ENCODE data around the gene ACE2.

ACE2 gene

DNA sequence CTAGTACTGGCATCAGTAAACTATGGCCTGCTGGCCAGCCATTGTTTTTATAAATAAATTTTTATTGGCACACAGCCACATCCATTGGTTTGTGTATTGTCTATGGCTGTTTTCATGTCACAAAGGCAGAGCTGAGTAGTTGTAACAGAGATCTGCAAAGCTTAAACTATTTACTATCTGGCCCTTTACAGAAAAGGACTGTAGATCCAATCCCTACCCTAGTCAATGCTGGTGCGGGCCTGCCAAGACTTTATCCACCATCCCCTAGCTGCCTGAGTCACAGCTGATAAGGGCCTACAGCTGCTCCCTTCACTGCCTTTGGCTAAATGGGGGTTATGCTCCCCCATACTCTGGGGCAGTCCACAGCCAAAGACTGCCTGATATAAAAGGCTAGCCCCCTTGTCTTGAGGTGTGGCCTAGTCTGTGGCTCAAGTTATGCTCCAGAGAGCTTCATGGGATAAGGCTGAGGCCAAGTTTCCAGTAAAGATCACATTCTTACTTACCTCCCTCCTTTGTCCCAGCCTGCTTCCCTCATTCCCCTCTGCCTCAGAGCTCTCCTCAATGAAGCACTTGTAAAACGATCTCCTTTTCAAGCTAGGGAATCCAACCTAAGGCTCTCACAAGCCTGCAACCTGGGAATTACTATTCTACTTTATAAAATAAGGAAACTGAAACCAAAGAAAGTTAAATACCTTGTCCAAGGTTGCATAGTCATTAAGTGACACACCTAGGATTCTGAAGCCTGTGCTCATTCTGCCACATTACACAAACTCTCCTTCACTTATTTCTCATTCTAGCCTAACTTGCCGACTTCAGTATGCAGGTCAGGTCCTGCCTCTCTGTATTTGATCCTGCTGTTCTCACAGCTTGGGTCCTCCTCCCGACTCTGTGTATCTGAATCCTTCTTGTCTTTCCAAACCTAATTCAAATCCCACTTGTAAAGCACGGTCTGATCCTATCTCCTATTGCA, 20.7 kb downstream of the ACE2 start:
- H3K4me3 ChIP-seq (ENCODE audit: low read depth, low read length), result no peak overlapping the region
- no peak for DNase-seq (ENCODE audit: low read depth)

DNA sequence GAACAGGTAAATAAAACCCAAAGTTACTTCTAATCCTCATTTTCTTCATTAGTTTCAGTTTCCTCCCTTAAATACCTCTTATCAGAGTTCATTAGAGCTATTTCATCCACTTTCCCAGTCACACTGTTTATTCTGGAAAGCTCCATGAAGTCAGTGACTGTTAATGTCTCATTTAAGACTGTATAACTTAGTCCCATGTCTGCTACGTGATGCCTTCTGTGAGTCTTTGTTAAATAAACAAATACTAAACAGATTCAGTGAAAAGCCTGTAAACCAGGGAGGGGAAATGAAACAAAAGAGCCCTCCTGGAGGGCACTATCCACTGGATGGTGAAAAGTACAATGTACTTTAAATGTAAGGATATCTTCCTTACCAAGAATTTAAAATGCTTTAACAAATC, 24.7 kb downstream of the ACE2 start:
- no peak for DNase-seq (ENCODE audit: low read depth)
- no peak overlapping the region for H3K4me3 ChIP-seq (ENCODE audit: low read depth, low read length)

DNA sequence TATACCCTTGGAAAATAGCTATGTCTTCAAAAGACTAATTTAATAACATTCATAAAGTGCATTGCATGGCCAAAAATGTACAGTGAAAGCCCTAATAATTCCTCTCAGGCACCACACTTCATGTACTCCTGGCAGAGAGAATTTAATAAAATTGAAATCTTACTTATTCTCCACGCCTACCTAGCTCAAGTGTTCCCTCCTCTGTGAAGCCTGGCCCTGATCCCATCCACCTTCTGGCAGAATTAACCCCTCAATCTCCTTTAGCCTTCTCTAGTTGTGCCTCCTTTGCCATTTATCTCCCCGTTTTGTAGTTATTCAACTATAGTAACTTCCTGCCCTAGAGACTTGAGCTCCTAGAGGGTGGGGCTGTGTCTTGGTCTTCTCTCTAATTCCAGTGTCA, 26.7 kb downstream of the ACE2 start:
- H3K4me3 ChIP-seq (ENCODE audit: low read depth, low read length), result no peak overlapping the region
- DNase-seq (ENCODE audit: low read depth), result no peak

DNA sequence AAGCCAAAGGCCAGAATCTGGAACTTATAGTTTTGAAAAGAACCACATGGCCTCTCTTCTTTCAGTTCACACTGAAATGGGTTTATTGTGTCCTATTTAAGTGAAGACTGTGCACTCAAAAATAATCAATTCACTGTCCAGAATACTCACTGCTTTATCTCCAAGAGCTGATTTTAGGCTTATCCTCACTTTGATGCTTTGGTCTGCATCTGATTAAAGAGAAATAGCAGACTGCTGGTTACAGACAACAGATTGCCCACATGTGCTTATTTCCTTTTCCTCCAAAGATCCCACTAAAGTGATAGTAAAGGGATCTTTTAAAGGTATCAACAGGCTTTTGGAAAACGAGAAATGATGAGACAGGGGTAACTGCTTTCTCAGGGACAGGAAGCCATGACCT, 30.6 kb downstream of the ACE2 start:
- no peak for DNase-seq (ENCODE audit: low read depth)
- no peak overlapping the region for H3K4me3 ChIP-seq (ENCODE audit: low read depth, low read length)

DNA sequence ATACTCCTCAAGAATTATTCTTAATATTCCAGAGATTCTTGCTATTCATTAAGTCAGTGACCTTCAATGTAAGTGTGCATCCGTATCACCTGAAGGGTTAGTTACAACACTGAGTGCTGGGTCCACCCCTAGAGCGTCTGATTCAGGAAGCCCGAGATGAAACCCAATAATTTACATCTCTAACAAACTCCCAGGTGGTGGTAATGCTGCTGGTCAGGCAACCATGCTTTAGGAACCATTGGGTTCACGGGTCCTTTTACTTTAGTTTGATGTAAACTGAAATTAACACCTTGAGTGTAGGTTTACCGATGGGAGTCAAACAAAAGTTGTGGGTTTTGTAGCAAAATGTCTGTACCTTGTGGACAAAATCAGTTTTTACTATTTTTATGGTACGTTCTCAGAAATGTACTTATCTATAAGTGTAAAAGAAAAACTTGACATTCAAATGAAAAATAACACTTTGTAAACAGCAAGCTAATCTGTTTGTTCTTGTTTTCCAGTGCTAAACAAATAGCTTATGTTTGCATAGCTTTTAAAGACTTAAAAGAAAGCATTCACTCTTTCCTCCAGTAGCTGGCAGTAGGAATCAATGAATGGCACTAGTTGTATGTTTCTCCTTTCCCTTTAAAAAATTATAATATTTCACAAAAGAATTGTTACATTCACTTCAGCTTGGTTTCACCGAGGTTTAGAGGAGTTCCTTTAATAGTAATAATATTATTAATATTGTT, 32.7 kb downstream of the ACE2 start:
- no peak overlapping the region for H3K4me3 ChIP-seq (ENCODE audit: low read depth, low read length)
- DNase-seq (ENCODE audit: low read depth), result no peak

DNA sequence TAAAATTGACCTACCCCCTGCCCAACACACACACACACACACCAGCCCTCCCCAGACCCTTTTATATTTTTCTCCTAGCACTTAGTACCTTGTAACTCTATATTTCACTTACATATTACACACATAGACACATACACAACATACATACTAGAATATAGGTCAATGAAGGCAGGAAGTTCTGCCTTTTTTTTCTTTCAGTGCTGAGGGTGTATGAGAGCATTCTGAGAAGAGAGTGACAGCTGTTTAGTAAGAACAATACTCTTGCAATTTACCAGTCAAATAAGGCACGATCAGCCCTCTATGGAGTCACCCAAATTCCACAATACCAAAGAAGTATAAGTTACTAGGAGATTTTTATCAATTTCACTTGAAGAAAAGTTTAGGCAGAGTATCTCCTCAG, 33.5 kb downstream of the ACE2 start:
- DNase-seq (ENCODE audit: low read depth), result no peak
- H3K4me3 ChIP-seq (ENCODE audit: low read depth, low read length), result no peak overlapping the region

DNA sequence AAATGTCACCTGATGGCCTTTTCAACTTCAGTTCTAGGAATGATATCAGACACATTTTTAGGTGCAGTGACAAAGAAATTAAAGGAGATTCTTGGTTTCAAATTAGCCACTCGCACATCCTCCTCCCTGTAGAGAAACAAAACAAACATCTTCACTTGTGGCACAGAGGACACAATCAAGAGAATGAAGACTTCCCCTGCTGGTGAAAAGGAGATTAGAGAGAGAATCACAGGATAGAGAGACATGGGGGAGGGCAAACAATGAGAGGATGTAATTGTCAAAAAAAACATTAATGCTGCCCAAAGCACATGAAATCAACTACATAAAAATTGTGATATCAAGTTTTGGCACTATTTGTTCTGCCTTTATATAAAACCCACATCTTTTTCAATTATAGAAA, 34.5 kb downstream of the ACE2 start:
- no peak for DNase-seq (ENCODE audit: low read depth)
- no peak overlapping the region for H3K4me3 ChIP-seq (ENCODE audit: low read depth, low read length)

DNA sequence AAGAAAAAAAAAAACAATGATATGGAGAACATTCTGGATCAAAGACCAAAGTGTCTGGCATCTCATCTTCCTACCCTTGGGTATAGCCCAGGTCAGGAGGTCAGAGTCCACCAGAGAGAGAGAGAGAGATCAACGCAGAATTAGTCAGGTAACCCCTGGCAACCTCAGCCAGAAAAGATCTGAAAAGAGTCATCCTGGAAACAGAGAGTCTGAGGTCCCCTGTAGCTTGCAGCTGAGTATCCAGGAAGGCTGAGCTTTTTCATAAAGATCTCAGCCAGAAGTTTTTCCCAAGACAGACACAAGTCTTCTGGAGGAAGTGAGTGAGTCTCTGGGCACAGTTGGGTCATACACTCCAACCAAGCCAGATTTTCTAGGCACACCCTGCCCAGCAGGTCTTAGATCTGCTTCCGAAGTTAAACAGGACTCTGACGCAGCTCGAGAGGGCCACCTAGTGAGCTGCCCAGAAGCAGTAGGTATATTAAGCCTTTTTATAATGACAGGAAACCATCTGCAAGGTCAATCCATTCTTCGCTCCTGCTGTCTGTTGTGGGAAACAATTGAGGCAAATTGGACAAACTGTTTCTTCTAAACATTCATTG, 35.7 kb downstream of the ACE2 start:
- no peak overlapping the region for H3K4me3 ChIP-seq (ENCODE audit: low read depth, low read length)
- DNase-seq (ENCODE audit: low read depth), result peak; percentile 15

DNA sequence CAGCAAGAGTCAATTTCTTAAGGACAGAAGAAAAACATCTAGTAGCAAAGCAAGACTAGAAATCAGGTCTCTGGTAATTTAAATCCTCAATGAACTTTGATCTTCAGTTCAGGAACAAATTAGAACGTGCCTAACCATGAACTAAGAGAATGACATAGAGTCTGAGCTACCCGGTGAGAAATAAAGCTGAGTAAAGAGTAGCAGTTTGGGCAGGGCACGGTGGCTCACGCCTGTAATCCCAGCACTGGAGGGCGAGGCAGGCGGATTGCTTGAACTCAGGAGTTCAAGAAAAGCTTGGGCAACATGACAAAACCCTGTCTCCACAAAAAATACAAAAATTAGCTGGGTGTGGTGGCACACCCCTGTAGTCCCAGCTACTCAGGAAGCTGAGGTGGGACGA, 37.7 kb downstream of the ACE2 start:
- H3K4me3 ChIP-seq (ENCODE audit: low read depth, low read length), result no peak overlapping the region
- no peak for DNase-seq (ENCODE audit: low read depth)

DNA sequence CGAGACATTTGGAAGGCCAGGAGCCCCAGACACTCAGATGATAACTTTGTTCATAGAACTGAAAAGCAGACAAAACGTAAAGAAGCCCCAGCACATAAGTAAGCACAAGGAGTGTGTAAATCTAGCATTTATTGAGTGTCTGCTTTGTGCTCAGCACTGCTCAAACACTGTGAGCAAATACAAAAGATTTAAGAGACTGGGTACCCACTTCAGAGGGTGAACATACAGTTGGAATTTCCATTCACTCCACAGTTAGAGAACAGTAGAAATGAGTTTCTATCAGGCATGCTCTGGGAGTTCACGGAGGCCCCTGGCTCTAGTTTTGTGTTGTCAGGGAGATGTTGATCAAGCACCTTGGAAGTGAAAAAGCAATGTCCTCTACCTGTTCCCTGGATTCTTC, 39.8 kb downstream of the ACE2 start:
- DNase-seq (ENCODE audit: low read depth), result no peak
- H3K4me3 ChIP-seq (ENCODE audit: low read depth, low read length), result no peak overlapping the region

DNA sequence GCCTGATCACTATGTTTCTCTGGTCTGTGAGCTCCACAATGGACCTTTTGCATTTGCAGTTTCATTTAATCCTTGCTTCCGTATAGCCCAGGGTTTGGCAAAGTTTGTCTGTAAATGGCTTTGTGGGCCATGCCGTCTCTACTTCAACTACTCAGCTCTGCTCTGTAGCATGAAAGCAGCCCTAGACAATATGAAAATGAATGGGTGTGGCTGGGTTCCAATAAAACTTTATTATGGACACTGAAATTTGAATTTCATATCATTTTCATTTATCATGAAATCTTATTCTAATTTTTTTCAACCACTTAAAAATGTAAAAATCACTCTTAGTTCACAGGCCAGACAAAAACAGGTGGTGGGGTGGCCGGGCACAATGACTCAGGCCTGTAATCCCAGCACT, 41.5 kb downstream of the ACE2 start:
- DNase-seq (ENCODE audit: low read depth), result no peak
- H3K4me3 ChIP-seq (ENCODE audit: low read depth, low read length), result no peak overlapping the region

DNA sequence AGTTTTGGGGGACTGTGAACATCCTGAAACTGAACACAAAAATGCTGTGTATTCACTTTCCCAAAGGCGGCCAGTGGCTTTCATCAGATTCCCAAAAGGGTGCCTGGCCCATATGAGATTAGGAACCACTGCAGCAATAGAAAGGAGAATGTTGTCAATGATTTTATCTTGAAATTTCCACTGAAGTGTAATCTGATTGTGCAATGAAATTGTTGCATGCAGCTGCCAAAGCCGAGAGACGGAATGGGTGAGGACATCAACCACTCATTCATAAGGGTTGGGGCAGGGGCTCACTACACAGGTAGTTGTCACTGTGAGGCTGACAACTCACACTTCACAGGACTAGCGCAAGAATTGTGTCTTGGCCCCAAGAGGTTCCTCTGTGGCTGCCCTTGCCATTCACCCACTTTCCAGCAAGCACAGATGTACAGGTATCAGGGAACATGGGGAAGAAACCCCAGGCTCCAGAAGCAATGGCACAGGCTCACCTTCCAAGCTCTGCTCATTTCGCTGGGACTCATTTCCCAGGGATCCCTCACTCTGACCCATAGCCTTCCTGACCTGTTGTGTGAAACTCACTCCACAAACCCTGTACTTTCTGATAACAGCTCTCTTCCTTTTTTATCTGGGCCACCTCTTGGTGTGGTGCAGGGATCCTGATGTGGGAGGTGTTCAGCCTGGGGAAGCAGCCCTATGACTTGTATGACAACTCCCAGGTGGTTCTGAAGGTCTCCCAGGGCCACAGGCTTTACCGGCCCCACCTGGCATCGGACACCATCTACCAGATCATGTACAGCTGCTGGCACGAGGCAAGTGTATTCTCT, 51.4 kb downstream of the ACE2 start:
- DNase-seq (ENCODE audit: low read depth), result no peak
- no peak overlapping the region for H3K4me3 ChIP-seq (ENCODE audit: low read depth, low read length)

DNA sequence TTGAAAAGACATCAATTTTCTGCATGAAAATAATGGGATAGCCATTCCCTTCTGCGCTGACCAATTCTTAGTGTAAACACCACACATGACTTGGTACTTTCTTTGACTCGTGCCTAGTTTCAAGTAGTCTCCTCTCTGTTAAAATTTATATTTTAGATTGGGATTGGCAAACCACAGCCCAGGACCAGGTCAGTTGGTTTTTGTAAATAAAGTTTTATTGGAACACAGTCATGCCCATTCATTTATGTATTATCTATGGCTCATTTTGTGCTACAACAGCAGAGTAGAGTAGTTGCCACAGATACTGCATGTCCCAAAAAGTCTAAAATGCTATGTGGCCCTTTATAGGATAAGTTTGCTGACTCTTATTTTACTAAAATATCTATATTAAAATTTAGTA, 53.4 kb downstream of the ACE2 start:
- H3K4me3 ChIP-seq (ENCODE audit: low read depth, low read length), result no peak overlapping the region
- no peak for DNase-seq (ENCODE audit: low read depth)

DNA sequence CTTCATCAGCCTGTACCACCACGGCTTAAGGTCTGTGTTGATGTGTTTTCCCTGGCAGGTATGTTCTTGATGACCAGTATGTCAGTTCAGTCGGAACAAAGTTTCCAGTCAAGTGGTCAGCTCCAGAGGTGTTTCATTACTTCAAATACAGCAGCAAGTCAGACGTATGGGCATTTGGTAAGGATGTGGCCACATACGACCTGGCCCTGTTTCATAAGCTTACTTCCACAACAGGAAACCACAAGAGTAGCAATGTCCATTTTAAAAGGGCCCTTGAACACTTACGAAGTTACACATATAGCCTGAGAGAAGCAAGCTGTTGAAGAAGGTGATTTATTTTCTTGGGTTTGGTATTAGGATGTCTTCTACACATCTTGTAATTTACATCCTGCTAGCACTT, 54.0 kb downstream of the ACE2 start:
- DNase-seq (ENCODE audit: low read depth), result no peak
- no peak overlapping the region for H3K4me3 ChIP-seq (ENCODE audit: low read depth, low read length)

DNA sequence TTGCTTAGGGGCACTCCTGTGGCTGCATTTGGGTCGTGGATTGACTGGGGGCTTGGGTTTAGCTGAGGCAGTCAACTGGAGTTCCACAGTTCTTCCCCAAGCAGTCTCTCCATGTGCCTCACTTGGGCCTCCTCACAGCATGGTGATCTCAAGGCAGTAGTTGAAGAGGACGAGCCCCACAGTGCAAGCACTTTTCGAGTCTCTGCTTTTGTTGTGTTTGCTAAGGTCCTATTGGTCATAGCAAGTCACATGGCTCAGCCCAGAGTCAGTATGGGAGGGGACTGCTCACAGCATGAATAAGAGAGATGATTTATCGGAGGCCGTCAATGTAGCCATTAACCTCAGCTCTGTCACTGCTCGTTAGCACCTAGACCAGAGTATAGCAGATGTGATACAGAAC, 70.4 kb downstream of the ACE2 start:
- DNase-seq (ENCODE audit: low read depth), result no peak
- H3K4me3 ChIP-seq (ENCODE audit: low read depth, low read length), result no peak overlapping the region

DNA sequence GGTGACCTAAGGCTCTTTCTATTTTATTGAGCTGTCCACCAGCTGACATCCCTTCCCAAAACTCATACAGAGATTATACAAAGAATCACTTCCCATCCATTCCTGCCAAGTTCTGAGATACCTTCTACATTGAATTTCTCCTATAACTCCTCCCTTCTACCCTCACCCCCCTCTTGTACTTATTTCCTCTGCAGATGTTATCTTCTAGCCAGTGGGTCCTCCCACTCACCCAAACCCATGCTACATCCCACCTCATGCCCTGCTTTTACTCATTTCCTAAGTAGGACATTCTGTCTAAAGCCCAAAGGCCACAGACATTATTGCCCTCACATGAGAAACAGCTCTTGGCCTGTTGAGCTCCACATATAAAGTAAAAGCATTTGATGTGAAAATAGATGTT, 71.6 kb downstream of the ACE2 start:
- no peak for DNase-seq (ENCODE audit: low read depth)
- no peak overlapping the region for H3K4me3 ChIP-seq (ENCODE audit: low read depth, low read length)

DNA sequence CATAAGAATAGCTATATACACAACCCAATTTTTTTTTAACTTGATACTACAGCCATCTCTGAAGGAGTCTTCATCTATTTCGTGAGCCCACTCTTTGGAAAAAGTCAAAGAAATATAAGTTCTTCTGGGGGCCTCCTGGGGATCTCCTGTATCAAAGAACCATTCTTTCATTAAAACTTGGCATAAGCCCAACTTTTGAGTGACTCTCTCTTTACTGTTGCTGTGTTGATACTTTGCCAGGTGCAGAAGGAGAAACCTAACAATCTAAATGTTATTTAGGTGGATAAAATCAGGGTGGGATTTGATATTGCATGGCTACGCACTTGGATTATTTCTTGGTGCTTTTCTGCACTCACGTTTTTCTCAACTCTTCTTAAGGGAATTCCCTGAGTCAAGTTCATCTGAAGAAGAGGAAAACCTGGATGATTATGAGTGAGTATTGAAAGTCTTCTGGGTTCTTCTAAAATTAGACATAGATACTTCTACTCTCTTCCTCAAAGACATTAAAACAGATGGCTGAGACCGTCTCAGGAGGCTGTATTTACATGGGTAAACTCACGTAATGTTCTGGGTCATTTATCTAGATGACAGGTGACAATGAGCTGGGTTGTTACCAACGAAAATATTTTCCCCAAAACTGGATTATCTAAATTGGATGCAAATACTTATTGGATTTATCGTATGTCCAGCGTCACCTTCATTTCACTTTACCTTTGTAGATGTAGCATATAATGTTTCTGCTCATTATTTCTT, 74.9 kb downstream of the ACE2 start:
- DNase-seq (ENCODE audit: low read depth), result no peak
- no peak overlapping the region for H3K4me3 ChIP-seq (ENCODE audit: low read depth, low read length)

DNA sequence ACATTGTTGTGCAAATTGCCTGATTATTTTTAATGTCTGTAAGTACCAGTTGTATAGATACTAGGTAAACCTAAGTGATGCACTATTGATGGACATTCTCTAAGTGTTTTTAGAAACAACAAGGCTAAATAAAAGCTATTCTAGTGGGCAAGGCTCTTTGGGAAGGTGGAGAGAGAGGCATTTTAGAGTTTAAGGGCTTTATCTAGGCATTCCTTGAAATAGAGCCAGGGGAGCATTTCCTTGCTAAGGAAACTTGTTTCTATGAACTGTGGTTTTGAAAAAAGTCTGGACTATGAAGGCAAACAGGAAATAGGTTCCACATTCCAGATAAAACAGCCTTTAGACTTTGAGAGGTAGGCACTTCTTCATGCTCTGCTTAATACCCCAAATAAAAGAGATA, 76.3 kb downstream of the ACE2 start:
- no peak for DNase-seq (ENCODE audit: low read depth)

DNA sequence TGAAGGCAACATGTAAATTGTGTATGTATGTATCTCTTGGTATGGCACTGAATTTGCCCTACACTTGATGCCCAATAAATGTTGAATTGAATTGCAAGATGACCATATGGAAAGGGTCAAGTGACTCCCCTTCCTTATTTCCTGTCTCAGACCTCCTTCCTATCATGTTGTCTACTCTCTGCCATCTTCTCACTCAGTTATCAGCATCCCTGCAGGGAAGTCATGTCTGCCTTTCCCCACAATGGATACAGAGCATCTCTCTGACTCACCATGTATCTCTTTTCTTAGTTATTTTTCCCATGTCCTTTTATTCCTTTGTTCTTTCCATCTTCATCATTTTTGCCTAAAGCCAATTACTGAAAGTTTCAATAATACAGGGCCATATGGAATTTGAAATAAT, 77.7 kb downstream of the ACE2 start:
- DNase-seq (ENCODE audit: low read depth), result no peak
- H3K4me3 ChIP-seq (ENCODE audit: low read depth, low read length), result no peak overlapping the region

More for the DNA sequence above, 76.3 kb downstream of the ACE2 start:
- H3K4me3 ChIP-seq (ENCODE audit: low read depth, low read length), result no peak overlapping the region

Measured in skeletal muscle cell (primary cell).